B cell (primary cell): ENCODE data around the gene AHRR. TPM values are rescaled to one million over a fixed set of nuclear protein-coding genes. Genes with fewer than 3 reads are reported as not detected.

Experiments
- ATAC-seq: fragments of 200-7000 bp; cut with Tn5 transposase; one replicate; pipeline ENCODE4 v1.10.0; 2021; ENCODE audit warnings: low read depth, mild to moderate bottlenecking, moderate number of reproducible peaks, moderate library complexity
- CTCF ChIA-PET: fragments of 350-600 bp; sonication (Branson Sonifier 250); formaldehyde crosslinking; loops from one replicate; lab custom pipeline; 2021; ENCODE audit warnings: antibody characterized with exemption, inconsistent platforms; lab: Charles Lee
- POLR2A ChIA-PET: fragments of 350-600 bp; sonication (Branson Sonifier 250); formaldehyde crosslinking; loops from one replicate; lab custom pipeline; 2021; ENCODE audit warnings: antibody characterized with exemption; lab: Charles Lee
- DNase-seq: peaks from one replicate; pipeline ENCODE4 v3.0.0; 2013
- H2AFZ ChIP-seq: 2 replicates; pipeline ENCODE4 v1.6.1; 2012; ENCODE audit warnings: mild to moderate bottlenecking, low read depth, low read length; ENCODE audit not compliant: insufficient read depth, poor library complexity, severe bottlenecking
- H3K27ac ChIP-seq, 2 donors: 1 replicate in 1 of 2; 2 replicates in 1 of 2; pipeline ENCODE4 v1.5.1; 2012 to 2013; ENCODE audit warnings: low read length in 2 of 2, mild to moderate bottlenecking in 2 of 2, moderate library complexity in 1 of 2
- H3K27me3 ChIP-seq, 4 experiments: fragments of 200-600 bp in 1 of 4; sonication (generic) in 1 of 4; replicated peaks in 1 of 4; 1 replicate in 2 of 4; 2 replicates in 2 of 4; pipeline versions ENCODE4 v1.6.1 to v1.7.0; 2013 to 2016; ENCODE audit warnings: low read length in 3 of 4, mild to moderate bottlenecking in 2 of 4, mixed read lengths in 1 of 4, moderate library complexity in 1 of 4; ENCODE audit not compliant: insufficient read depth in 4 of 4, control insufficient read depth in 3 of 4; ENCODE audit errors: control extremely low read depth in 1 of 4
- H3K36me3 ChIP-seq, 2 experiments: replicated peaks in 1 of 2; 1 replicate in 1 of 2; 2 replicates in 1 of 2; pipeline versions ENCODE4 v1.6.1 to v1.7.1; 2013; ENCODE audit warnings: low read length in 1 of 2; ENCODE audit not compliant: insufficient read depth in 2 of 2, control insufficient read depth in 1 of 2; ENCODE audit errors: control extremely low read depth in 1 of 2, extremely low read depth in 1 of 2
- H3K4me1 ChIP-seq, 2 donors: fragments of 200-600 bp in 1 of 2; sonication (generic) in 1 of 2; 1 replicate in 1 of 2; 2 replicates in 1 of 2; pipeline versions ENCODE4 v1.5.1 to v1.6.1; 2013 to 2017; ENCODE audit warnings: low read length in 2 of 2; ENCODE audit not compliant: control insufficient read depth in 2 of 2, insufficient read depth in 2 of 2
- H3K4me2 ChIP-seq: replicated peaks from 2 replicates; pipeline ENCODE3; 2012; ENCODE audit warnings: mild to moderate bottlenecking, low read depth, low read length; ENCODE audit not compliant: poor library complexity, severe bottlenecking
- H3K4me3 ChIP-seq, 5 experiments: fragments of 200-600 bp in 1 of 5; sonication (generic) in 1 of 5; 1 replicate in 3 of 5; 2 replicates in 2 of 5; pipeline versions ENCODE4 v1.5.1 to v1.7.0; 2011 to 2016; ENCODE audit warnings: low read length in 4 of 5, mild to moderate bottlenecking in 4 of 5, low read depth in 2 of 5, control low read depth in 1 of 5, moderate library complexity in 1 of 5; ENCODE audit not compliant: insufficient read depth in 1 of 5; ENCODE audit errors: control extremely low read depth in 1 of 5, extremely low read depth in 1 of 5
- H3K79me2 ChIP-seq: fragments of 200-600 bp; sonication (generic); one replicate; pipeline ENCODE4 v1.6.0; 2016; ENCODE audit warnings: low read length; ENCODE audit not compliant: control insufficient read depth, insufficient read depth
- H3K9ac ChIP-seq: fragments of 200-600 bp; sonication (generic); 2 replicates; pipeline ENCODE4 v1.6.1; 2017; ENCODE audit warnings: mild to moderate bottlenecking, low read length, moderate library complexity
- H3K9me3 ChIP-seq, 3 donors: one replicate each; pipeline versions ENCODE4 v1.6.1 to v1.7.1; 2013; ENCODE audit warnings: low read length in 2 of 3; ENCODE audit not compliant: control insufficient read depth in 2 of 3, insufficient read depth in 1 of 3; ENCODE audit errors: control extremely low read depth in 1 of 3
- H4K20me1 ChIP-seq: 2 replicates; pipeline ENCODE4 v1.6.0; 2012; ENCODE audit warnings: mild to moderate bottlenecking, low read length; ENCODE audit not compliant: insufficient read depth, control insufficient read depth, poor library complexity, severe bottlenecking
- H3K27ac Mint-ChIP-seq: one replicate; pipeline ENCODE4 v1.8.0; 2021; ENCODE audit warnings: mixed read lengths
- H3K27me3 Mint-ChIP-seq: one replicate; pipeline ENCODE4 v1.8.0; 2021; ENCODE audit warnings: mixed read lengths
- H3K4me1 Mint-ChIP-seq: one replicate; pipeline ENCODE4 v1.8.0; 2021; ENCODE audit warnings: mixed read lengths
- H3K4me3 Mint-ChIP-seq: one replicate; pipeline ENCODE4 v1.8.0; 2021; ENCODE audit warnings: mixed read lengths
- H3K9me3 Mint-ChIP-seq: one replicate; pipeline ENCODE4 v1.8.0; 2022; ENCODE audit warnings: mixed read lengths; ENCODE audit not compliant: insufficient read depth
- CTCF ChIP-seq: fragments of 200-600 bp; IDR thresholded peaks from one replicate; pipeline ENCODE4 v1.8.0; 2022; ENCODE audit warnings: antibody characterized with exemption, mild to moderate bottlenecking
- EZH2 ChIP-seq: IDR thresholded peaks from 2 replicates; pipeline ENCODE4 v1.6.1; 2012; ENCODE audit warnings: borderline replicate concordance, low read depth, mild to moderate bottlenecking, moderate library complexity, low read length; ENCODE audit not compliant: insufficient read depth, poor library complexity, severe bottlenecking
- WGBS: methylation state at CpG from one replicate; pipeline ENCODE4 v1.1.5; 2013; ENCODE audit warnings: missing lambda C conversion rate; ENCODE audit not compliant: insufficient coverage; 5-methylcytosine and 5-hydroxymethylcytosine counted together
- intact Hi-C: fragments of 100-400 bp; cut with micrococcal nuclease; formaldehyde crosslinking; loops from one replicate; pipeline ENCODE4 v1.10.0; 2022
- polyA plus RNA-seq: library from polyadenylated mRNA; depleted of rRNA; stranded (reverse); fragments of >200 nt; gene quantifications from 2 replicates; pipeline ENCODE4 v1.2.3, GENCODE V29; 2012
- total RNA-seq, 2 donors: library from RNA; stranded (reverse); fragments of 120-200 nt in 1 of 2; gene quantifications; 1 replicate in 1 of 2; 2 replicates in 1 of 2; pipeline versions ENCODE4 v1.2.3 to v1.2.4, GENCODE V29; 2013 to 2022

The AHRR gene
- total and polyA plus RNA-seq, 2 donors (not counting 1 experiment from before 2014, with no cell fraction given), result 0.13 to 1.7 TPM

DNA sequence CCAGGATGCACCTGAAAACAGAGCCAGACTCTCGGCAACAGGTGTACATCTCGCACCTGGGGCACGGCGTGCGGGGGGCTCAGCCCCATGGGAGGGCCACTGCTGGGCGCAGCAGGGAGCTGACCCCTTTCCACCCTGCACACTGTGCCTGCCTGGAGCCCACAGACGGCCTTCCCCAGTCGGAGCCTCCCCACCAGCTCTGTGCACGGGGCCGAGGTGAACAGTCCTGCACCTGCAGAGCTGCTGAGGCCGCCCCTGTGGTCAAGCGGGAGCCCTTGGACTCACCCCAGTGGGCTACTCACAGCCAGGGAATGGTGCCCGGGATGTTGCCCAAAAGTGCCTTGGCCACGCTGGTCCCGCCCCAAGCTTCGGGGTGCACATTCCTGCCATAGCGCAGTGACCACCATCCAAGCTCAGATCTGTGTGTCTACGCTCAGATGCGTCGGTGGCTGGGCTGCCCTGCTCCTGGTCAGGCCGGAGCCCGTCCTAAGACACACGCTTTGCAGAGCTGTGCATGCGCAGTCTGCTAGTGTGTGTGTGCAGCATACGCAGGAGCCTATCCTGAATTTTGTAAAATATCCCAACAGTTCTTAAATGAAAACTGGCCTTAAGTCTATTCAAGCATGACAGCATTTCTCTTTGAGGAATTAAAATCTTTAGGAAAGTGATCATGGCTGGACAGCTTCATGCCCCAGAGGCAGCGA lies 113.1 kb downstream of the AHRR start:
- no peak overlapping the region for H2AFZ ChIP-seq
- no peak overlapping the region for H3K4me3 ChIP-seq
- DNase-seq (no peak), ATAC-seq (no peak)
- Mint-ChIP-seq H3K27me3 (peaks cover 12% of the 10 kb centered on the region), H3K9me3 (no peaks in the 10 kb centered on the region), H3K4me3 (no peak overlapping the region), H3K27ac (no peak overlapping the region), H3K4me1 (no peaks in the 10 kb centered on the region)
- no peaks in the 10 kb centered on the region for H4K20me1 ChIP-seq
- H3K36me3 ChIP-seq, result no peaks in the 10 kb centered on the region
- H3K27me3 ChIP-seq, result peaks cover 0 to 10% (median 0%) of the 10 kb centered on the region in 4 experiments
- no peaks in the 10 kb centered on the region for H3K9me3 ChIP-seq
- H3K4me1 ChIP-seq, result no peaks in the 10 kb centered on the region
- intact Hi-C loops, result no loop called here
- H3K27ac ChIP-seq, result no peak overlapping the region
- no peak for TF ChIP-seq CTCF
- TF ChIP-seq EZH2, result no peak
- no peak overlapping the region for H3K9ac ChIP-seq
- H3K79me2 ChIP-seq, result no peaks in the 10 kb centered on the region
- ChIA-PET POLR2A (no interaction called here), CTCF (interaction anchor here (1.2 kb wide), 1 partner anchor 118 kb away, joined by 4 read pairs; no protein-coding TSS in a partner anchor)
- WGBS, result 94% methylated on average over 23 of the region's 26 CpGs
- H3K4me2 ChIP-seq, result no peak overlapping the region

DNA sequence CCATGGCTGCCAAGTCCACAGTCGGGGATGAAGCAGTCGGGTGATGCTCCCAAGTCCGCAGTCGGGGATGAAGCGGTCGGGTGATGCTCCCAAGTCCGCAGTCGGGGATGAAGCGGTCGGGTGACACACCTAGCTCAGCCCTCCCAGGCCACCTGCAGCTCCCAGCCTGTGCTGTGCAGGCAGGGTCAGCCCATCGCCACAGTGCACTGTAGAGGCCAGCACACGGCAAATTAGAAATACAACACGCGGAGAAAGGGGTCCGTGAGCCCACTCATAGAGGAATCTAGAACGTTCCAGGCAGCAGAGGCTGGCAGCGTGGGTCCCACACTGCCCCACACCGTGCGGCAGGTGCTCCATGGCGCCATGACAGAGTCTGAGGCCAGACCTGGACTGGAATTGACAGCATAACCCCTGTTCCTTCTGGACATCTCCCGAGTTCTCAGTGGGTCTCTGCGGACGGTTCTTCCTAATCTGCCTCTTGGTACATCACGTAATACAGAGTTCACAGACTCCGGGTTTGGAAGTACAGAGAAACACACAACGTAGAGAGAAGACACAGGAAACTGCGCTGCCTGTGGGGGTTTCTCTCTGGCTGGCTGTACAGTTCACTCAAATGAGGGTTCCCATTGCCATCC lies 113.8 kb downstream of the AHRR start:
- DNase-seq, result no peak
- Histone ChIP-seq H3K79me2 (no peaks in the 10 kb centered on the region), H3K9me3 (no peaks in the 10 kb centered on the region), H3K4me1 (no peaks in the 10 kb centered on the region), H2AFZ (no peak overlapping the region), H3K4me2 (no peak overlapping the region), H3K27ac (no peak overlapping the region), H3K9ac (no peak overlapping the region), H4K20me1 (no peaks in the 10 kb centered on the region), H3K36me3 (no peaks in the 10 kb centered on the region), H3K4me3 (no peak overlapping the region), H3K27me3 (peaks cover 0 to 10% (median 0%) of the 10 kb centered on the region in 4 experiments)
- H3K4me1 Mint-ChIP-seq, result no peaks in the 10 kb centered on the region
- H3K27ac Mint-ChIP-seq, result no peak overlapping the region
- no peak for ATAC-seq
- no peak overlapping the region for H3K4me3 Mint-ChIP-seq
- intact Hi-C loops, result no loop called here
- POLR2A ChIA-PET, result no interaction called here
- H3K9me3 Mint-ChIP-seq, result no peaks in the 10 kb centered on the region
- peaks cover 8% of the 10 kb centered on the region for H3K27me3 Mint-ChIP-seq
- TF ChIP-seq EZH2 (no peak), CTCF (no peak)
- CTCF ChIA-PET, result interaction anchor here (1.2 kb wide), 1 partner anchor 118 kb away, joined by 4 read pairs; no protein-coding TSS in a partner anchor
- 94% methylated on average over 27 of the region's 27 CpGs for WGBS
